HepG2 (cell line): ENCODE results near the gene SATB2. TPM values are rescaled to one million over a fixed set of nuclear protein-coding genes. Genes with fewer than 3 reads are reported as not detected.

Experiments
- CEBPB ChIP-seq: IDR thresholded peaks from 2 replicates; pipeline ENCODE4 v1.6.1; 2011; ENCODE audit warnings: low read depth, low read length, improper control_type of control experiment, borderline replicate concordance
- FOXJ3 ChIP-seq: sonication (generic); formaldehyde crosslinking; IDR thresholded peaks from 2 replicates; pipeline ENCODE4 v1.4.0; 2020; ENCODE audit warnings: missing genetic modification reagents, mild to moderate bottlenecking, borderline replicate concordance
- HES4 ChIP-seq: sonication (generic); formaldehyde crosslinking; IDR thresholded peaks from 2 replicates; pipeline ENCODE4 v1.9.0; 2021; ENCODE audit warnings: mild to moderate bottlenecking, missing genetic modification reagents, borderline replicate concordance
- JUN ChIP-seq: sonication (generic); formaldehyde crosslinking; IDR thresholded peaks from 2 replicates; pipeline ENCODE4 v1.4.0; 2020; ENCODE audit warnings: mild to moderate bottlenecking, missing genetic modification reagents
- KMT2A ChIP-seq: sonication (generic); formaldehyde crosslinking; IDR thresholded peaks from 2 replicates; pipeline ENCODE4 v1.4.0; 2020; ENCODE audit warnings: missing genetic modification reagents
- MTA3 ChIP-seq: sonication (generic); formaldehyde crosslinking; IDR thresholded peaks from 2 replicates; pipeline ENCODE4 v1.4.0; 2020; ENCODE audit warnings: missing genetic modification reagents
- STAT6 ChIP-seq: sonication (generic); formaldehyde crosslinking; IDR thresholded peaks from 2 replicates; pipeline ENCODE4 v1.4.0; 2020; ENCODE audit warnings: missing genetic modification reagents, mild to moderate bottlenecking, borderline replicate concordance
- THYN1 ChIP-seq: sonication (generic); formaldehyde crosslinking; IDR thresholded peaks from 2 replicates; pipeline ENCODE4 v1.8.1; 2023; ENCODE audit warnings: low read depth, mild to moderate bottlenecking, moderate library complexity, missing genetic modification reagents, borderline replicate concordance
- ZBTB33 ChIP-seq: sonication (generic); formaldehyde crosslinking; IDR thresholded peaks from 2 replicates; pipeline ENCODE4 v1.4.0; 2020; ENCODE audit warnings: missing genetic modification reagents
- ZMAT3 ChIP-seq: sonication (generic); formaldehyde crosslinking; conservative IDR thresholded peaks from 2 replicates; pipeline ENCODE4 v1.7.0; 2021; ENCODE audit warnings: missing genetic modification reagents
- ZNF20 ChIP-seq: sonication (generic); formaldehyde crosslinking; IDR thresholded peaks from 2 replicates; pipeline ENCODE4 v1.4.0; 2020; ENCODE audit warnings: mild to moderate bottlenecking, moderate library complexity, missing genetic modification reagents
- ZNF318 ChIP-seq: sonication (generic); formaldehyde crosslinking; IDR thresholded peaks from 2 replicates; pipeline ENCODE4 v1.4.0; 2020; ENCODE audit warnings: mild to moderate bottlenecking, missing genetic modification reagents
- polyA plus RNA-seq, 8 experiments: library from polyadenylated mRNA; depleted of rRNA in 3 of 8; stranded (reverse) in 7 of 8; unstranded in 1 of 8; fragments of >200 nt; fragmentation: Illumina TruSeq in 4 of 8; extraction: Trizol in 4 of 8; gene quantifications; 2 replicates each; pipeline versions ENCODE4 v1.2.1 to v1.2.3, GENCODE V29; 2011 to 2016; ENCODE audit warnings: low read depth in 4 of 8, missing spikeins in 1 of 8, mixed read lengths in 1 of 8; ENCODE audit not compliant: insufficient read depth in 1 of 8
- total RNA-seq, 5 experiments: library from RNA; depleted of rRNA; stranded (reverse); fragments of >200 nt; fragmentation: Illumina TruSeq; extraction: Trizol; gene quantifications; 2 replicates each; pipeline ENCODE4 v1.2.3, GENCODE V29; 2016; ENCODE audit warnings: low read depth in 1 of 5
- TF ChIP-seq, protein P1 (sequence below): sonication (generic); formaldehyde crosslinking; IDR thresholded peaks from 2 replicates; pipeline ENCODE4 v1.8.1; 2023; ENCODE audit warnings: missing genetic modification reagents, inconsistent platforms, borderline replicate concordance

Gene SATB2
- total and polyA plus RNA-seq, 2 of the 13 experiments (the other 11 are each of a cell fraction or from before 2014, with no cell fraction given), result 2.5 to 5.5 TPM

DNA sequence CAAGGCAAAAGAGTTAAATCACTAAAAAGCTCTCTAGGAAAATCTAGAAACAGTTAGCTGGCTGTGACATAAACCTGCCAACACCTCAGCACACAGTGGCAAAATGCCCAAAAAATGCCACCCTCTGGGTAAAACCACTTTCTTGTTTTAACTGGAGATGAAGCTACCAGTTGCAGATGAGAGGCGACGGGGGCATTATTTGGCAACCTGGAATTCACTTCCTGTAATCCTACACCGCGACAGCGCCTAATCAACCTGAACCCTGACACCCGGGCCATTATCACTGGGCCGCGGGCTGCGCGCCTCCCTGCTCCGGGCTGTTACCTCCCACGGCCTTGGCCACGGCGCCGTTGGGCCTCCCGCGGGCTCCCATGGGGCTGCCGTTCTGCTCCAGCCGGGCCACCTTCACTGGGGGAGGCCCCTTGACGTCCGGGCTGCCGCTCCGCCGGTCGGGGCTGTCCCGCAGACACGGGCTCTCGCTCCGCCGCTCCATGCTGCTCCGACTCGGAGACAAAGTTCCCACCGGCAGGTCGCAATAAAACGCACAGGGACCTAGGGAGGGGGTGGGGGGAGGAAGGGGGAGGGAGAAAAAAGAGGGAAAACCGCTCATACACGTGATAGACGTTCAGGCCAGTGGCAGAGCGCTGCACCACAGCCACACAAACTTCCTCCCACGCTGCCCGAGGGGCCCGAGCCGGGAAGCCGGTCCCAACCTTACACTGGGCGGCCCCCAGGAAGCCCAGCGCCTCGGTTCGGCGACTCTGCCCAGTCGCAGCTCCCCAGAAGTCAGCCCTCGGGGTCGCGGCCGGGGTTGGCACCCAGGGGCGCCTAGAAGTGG is 2.0 kb downstream of the SATB2 start (continued):
- TF ChIP-seq ZNF318 (CRISPR knock-in tag), result no peak
- TF ChIP-seq MTA3 (CRISPR knock-in tag), result no peak
- TF ChIP-seq ZBTB33 (CRISPR knock-in tag), result 0 out of 2 replicates have a peak, but pooled peaks have one; percentile 7
- TF ChIP-seq FOXJ3, result peak; percentile 62; the same call in 1 of the 2 replicates
- TF ChIP-seq, protein P1, sequence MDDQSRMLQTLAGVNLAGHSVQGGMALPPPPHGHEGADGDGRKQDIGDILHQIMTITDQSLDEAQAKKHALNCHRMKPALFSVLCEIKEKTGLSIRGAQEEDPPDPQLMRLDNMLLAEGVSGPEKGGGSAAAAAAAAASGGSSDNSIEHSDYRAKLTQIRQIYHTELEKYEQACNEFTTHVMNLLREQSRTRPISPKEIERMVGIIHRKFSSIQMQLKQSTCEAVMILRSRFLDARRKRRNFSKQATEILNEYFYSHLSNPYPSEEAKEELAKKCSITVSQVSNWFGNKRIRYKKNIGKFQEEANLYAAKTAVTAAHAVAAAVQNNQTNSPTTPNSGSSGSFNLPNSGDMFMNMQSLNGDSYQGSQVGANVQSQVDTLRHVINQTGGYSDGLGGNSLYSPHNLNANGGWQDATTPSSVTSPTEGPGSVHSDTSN (CRISPR knock-in tag), result no peak
- no peak for TF ChIP-seq THYN1 (CRISPR knock-in tag)
- TF ChIP-seq JUN (CRISPR knock-in tag), result no peak
- TF ChIP-seq ZNF20, result no peak
- TF ChIP-seq STAT6 (CRISPR knock-in tag), result no peak
- TF ChIP-seq ZMAT3, result 0 out of 2 replicates have a peak, but pooled peaks have one; percentile 66
- TF ChIP-seq HES4 (CRISPR knock-in tag), result 0 out of 2 replicates have a peak, but pooled peaks have one; percentile 41
- peak; percentile 74; the same call in 1 of the 2 replicates for TF ChIP-seq CEBPB
- TF ChIP-seq KMT2A (CRISPR knock-in tag), result peak; percentile 92; the same call in 1 of the 2 replicates
